GM12891 (cell line): ENCODE data around the gene FMN1.

Experiments
- POLR2A ChIP-seq: IDR thresholded peaks from 2 replicates; pipeline ENCODE4 v1.6.1; 2011; ENCODE audit warnings: low read depth, low read length, control low read depth
- POLR2AphosphoS5 ChIP-seq: IDR thresholded peaks from 2 replicates; pipeline ENCODE4 v1.6.1; 2011; ENCODE audit warnings: low read depth, low read length, control low read depth
- SPI1 ChIP-seq: IDR thresholded peaks from 2 replicates; pipeline ENCODE4 v1.6.1; 2011; ENCODE audit warnings: low read depth, low read length, control low read depth
- TAF1 ChIP-seq: IDR thresholded peaks from 2 replicates; pipeline ENCODE4 v1.6.1; 2011; ENCODE audit warnings: low read depth, low read length, control low read depth

DNA sequence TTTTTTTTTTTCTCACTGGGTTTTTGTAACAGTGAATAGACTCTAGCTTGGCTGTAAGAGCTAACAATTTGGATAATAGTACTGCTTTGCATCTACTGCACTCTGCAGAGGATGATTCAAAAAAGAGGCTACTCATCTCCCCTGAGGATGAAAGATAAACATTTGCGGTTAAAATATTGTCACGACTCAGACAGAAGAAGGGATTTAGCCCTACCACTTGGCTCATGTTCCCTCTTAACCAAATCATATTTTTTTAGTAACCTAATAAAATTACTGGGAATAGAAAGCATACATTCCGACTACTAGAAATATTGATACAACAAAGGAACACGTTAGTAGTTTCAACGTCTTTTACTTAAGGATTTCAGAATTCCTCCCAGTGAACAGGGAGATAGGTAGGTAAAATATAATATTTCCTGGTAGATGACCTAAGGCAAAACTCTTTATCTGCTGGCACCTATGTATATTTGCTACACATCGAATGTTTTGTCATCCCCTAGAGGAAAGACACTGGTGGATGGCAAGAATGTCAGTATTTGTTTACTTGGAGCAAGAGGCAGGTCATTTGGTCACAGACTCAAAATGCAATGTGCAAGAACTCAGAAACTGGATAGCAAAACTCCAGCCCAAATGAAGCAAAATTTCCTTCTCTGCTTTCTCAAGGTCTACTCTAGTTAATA lies 365.9 kb downstream of the FMN1 start:
- TF ChIP-seq POLR2A: no peak
- TF ChIP-seq POLR2AphosphoS5: no peak
- no peak for TF ChIP-seq SPI1
- no peak for TF ChIP-seq TAF1
